Fibroblast of the aortic adventitia (primary cell): Measurements from ENCODE around the gene ASCC3. TPM values are rescaled to one million over a fixed set of nuclear protein-coding genes. Genes with fewer than 3 reads are reported as not detected.
"Not testable (repeated sequence)": the region's sequence is repeated elsewhere in the genome, so short reads cannot be mapped to it uniquely, and the experiment has no call there.

Experiments used
- DNase-seq: peaks from one replicate; pipeline ENCODE4 v3.0.0-alpha.2; 2010; ENCODE audit warnings: low read depth
- H3K4me3 ChIP-seq: 2 replicates; pipeline ENCODE4 v1.5.1; 2011; ENCODE audit warnings: low read depth, mild to moderate bottlenecking, control low read depth, low read length, moderate library complexity
- CTCF ChIP-seq: IDR thresholded peaks from 2 replicates; pipeline ENCODE4 v1.5.1; 2011; ENCODE audit warnings: mild to moderate bottlenecking, low read length, control low read depth, inconsistent platforms; ENCODE audit not compliant: insufficient read depth
- total RNA-seq: library from RNA; depleted of rRNA; stranded (reverse); fragments of >200 nt; gene quantifications from 2 replicates; pipeline ENCODE4 v1.2.3, GENCODE V29; 2012; ENCODE audit warnings: low replicate concordance

The ASCC3 gene
- total RNA-seq, 1 donor: 87.5 TPM

DNA sequence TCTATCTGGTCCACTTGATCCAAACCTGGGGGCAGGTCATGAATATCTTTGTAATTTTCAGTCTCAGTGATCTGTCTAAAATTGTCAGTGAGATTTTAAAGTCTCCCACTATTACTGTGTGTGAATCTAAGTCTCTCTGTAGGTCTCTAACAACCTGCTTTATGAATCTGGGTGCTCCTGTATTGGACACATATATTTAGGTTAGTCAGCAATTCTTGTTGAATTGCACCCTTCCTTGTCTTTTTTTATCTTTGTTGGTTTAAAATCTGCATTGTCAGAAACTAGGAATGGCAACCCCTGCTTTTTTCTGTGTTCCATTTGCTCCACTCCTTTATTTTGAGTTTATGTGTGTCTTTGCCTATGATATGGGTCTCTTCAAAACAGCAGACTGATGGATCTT is 140.7 kb downstream of the ASCC3 start:
- DNase-seq: no peak
- no peak overlapping the region for H3K4me3 ChIP-seq
- no peak for TF ChIP-seq CTCF

DNA sequence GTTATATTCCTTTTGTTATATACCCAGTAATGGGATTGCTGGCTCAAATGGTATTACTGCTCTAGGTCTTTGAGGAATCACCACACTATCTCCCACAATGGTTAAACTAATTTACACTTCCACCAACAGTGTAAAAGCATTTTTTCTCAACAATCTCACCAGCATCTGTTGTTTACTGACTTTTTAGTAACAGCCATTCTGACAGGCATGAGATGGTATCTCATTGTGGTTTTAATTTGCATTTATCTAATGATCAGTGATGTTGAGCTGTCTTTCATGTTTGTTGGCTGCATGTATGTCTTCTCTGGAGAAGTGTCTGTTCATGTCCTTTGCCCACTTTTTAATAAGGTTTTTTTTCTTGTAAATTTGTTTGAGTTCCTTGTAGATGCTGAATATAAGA is 143.4 kb downstream of the ASCC3 start:
- H3K4me3 ChIP-seq, DNase-seq: not testable (repeated sequence)

DNA sequence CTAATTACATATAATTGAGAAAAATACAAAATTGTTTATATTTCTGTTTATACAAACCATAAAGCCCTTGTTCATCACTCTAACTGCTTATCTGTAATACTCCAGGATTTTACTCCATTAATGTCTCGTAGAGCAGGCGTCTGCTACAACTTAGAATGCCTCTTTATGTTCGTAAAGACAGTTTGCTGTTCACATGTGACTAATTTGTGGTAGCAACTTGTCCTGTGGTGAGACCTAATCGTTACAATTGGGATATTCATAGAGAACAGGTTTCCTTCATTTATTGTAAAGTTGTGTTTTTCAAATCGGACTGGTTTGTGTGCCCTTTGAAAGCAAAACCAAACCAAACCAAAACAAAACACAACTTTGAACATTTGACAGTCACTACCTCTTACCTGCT is 149.7 kb downstream of the ASCC3 start:
- no peak for DNase-seq
- no peak for TF ChIP-seq CTCF
- H3K4me3 ChIP-seq: no peak overlapping the region

GRCh38 chr6:100730001-100730980 is 150.8 kb downstream of the ASCC3 start:
- TF ChIP-seq CTCF: no peak
- no peak overlapping the region for H3K4me3 ChIP-seq
- DNase-seq: no peak

DNA sequence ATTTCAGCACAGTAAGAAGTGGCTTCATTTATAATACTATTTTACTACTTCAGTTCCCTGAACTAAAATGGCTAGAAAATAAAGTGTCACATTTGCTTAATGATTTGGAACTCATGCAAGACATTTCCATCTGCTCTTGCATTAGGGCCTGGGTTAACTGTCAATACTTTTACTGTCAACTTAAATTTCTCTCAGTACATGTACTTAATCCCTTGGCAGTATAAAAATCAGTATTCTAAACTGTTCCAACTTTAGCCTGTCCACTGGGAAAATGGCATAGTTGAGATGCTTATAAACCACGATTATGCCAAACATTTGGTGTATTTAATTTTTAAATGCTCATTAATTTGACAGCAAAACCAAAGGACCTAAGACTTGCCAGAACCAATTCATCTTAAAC is 154.5 kb downstream of the ASCC3 start:
- peak; percentile 48 for DNase-seq
- H3K4me3 ChIP-seq: no peak overlapping the region
- TF ChIP-seq CTCF: no peak

GRCh38 chr6:100724696-100725095 is 156.4 kb downstream of the ASCC3 start:
- no peak for DNase-seq
- no peak for TF ChIP-seq CTCF
- H3K4me3 ChIP-seq: no peak overlapping the region

DNA sequence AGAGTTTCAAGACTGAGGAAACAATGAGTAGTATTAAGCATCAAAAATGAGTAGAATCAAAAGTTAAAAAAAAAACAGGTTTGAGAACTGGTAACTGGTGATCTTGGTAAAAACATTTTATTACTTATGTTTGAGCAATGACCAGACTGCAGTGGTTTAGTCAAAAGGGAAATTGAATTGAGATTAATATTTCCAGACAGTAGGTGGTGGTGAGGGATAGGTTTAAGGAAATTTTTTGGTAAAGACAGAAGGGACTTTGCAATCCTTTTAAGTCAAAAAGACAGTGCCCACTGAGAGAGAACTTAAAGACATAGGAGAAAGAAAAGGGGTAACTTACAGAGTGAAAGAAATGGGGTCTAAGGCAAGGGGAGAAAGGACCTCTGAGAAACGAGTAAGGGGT is 156.9 kb downstream of the ASCC3 start:
- no peak for TF ChIP-seq CTCF
- no peak overlapping the region for H3K4me3 ChIP-seq
- no peak for DNase-seq
